A549 (cell line): Measurements from ENCODE around the gene OR51B2. TPM values are rescaled to one million over a fixed set of nuclear protein-coding genes. Genes with fewer than 3 reads are reported as not detected.
A peak's percentile ranks its signal among the peaks of the same experiment; 100 is the strongest.

Experiments used
- ATAC-seq, 2 experiments: fragments of 200-7000 bp in 1 of 2; fragments of >200 bp in 1 of 2; cut with Nextera tagmentation in 1 of 2; cut with Tn5 transposase in 1 of 2; 3 replicates each; pipeline versions ENCODE4 v1.8.0 to v1.9.1; 2018 to 2020; ENCODE audit warnings: mild to moderate bottlenecking in 1 of 2, moderate library complexity in 1 of 2
- CTCF ChIA-PET: fragments of 300-600 bp; sonication (Branson Sonifier 250); formaldehyde crosslinking; extraction: SDS; loops from one replicate; lab custom pipeline; 2021; ENCODE audit warnings: antibody characterized with exemption, inconsistent platforms; lab: Yijun Ruan, JAX
- POLR2A ChIA-PET: fragments of 350-600 bp; formaldehyde crosslinking; extraction: SDS; loops from one replicate; lab custom pipeline; 2021; ENCODE audit warnings: antibody characterized with exemption, inconsistent platforms; lab: Yijun Ruan, JAX
- DNase-seq, 2 experiments: peaks; one replicate each; pipeline versions ENCODE4 v3.0.0 to v3.0.0-alpha.2; 2011 to 2016; ENCODE audit warnings: low read depth in 1 of 2, low spot score in 1 of 2
- FAIRE-seq: peaks from 2 replicates; lab custom pipeline; 2011; peaks lifted over from hg19 to GRCh38; lab: Jason Lieb, UNC
- H3K27ac ChIP-seq, 2 experiments: fragments of >200 bp; sonication (Bioruptor Twin); formaldehyde crosslinking; 3 replicates each; pipeline ENCODE4 v1.5.1; 2016 to 2017
- H3K4me1 ChIP-seq: fragments of >200 bp; sonication (Bioruptor Twin); formaldehyde crosslinking; 3 replicates; pipeline ENCODE4 v1.6.1; 2016
- H3K4me2 ChIP-seq: fragments of >200 bp; sonication (Bioruptor Twin); formaldehyde crosslinking; 3 replicates; pipeline ENCODE4 v1.6.1; 2016
- H3K4me3 ChIP-seq: fragments of >200 bp; sonication (Bioruptor Twin); formaldehyde crosslinking; 3 replicates; pipeline ENCODE4 v1.5.1; 2016
- H3K9me3 ChIP-seq: fragments of >200 bp; sonication (Bioruptor Twin); formaldehyde crosslinking; 3 replicates; pipeline ENCODE4 v1.6.1; 2016
- BHLHE40 ChIP-seq: IDR thresholded peaks from 2 replicates; pipeline ENCODE4 v1.6.1; 2012; ENCODE audit warnings: low read depth, low read length, inconsistent platforms
- CBX8 ChIP-seq: fragments of 200-600 bp; sonication (generic); IDR thresholded peaks from 2 replicates; pipeline ENCODE4 v1.6.1; 2016
- EHF ChIP-seq: fragments of 250-450 bp; sonication (Bioruptor Pico); IDR thresholded peaks from 2 replicates; pipeline ENCODE4 v1.5.0; 2020; ENCODE audit warnings: mild to moderate bottlenecking
- ESRRA ChIP-seq: fragments of 150-350 bp; IDR thresholded peaks from 2 replicates; pipeline ENCODE4 v1.6.1; 2014; ENCODE audit warnings: mild to moderate bottlenecking, low read length, borderline replicate concordance
- FOSB ChIP-seq: fragments of 250-450 bp; sonication (Bioruptor Pico); IDR thresholded peaks from 2 replicates; pipeline ENCODE4 v1.5.0; 2020; ENCODE audit warnings: mild to moderate bottlenecking, moderate library complexity
- FOXS1 ChIP-seq: fragments of 250-450 bp; sonication (Bioruptor Pico); IDR thresholded peaks from 2 replicates; pipeline ENCODE4 v1.5.0; 2020; ENCODE audit warnings: mild to moderate bottlenecking, moderate library complexity
- GATA3 ChIP-seq: IDR thresholded peaks from 2 replicates; pipeline ENCODE4 v1.6.1; 2012; ENCODE audit warnings: borderline replicate concordance
- HOXB13 ChIP-seq: fragments of 250-450 bp; sonication (Bioruptor Pico); IDR thresholded peaks from 2 replicates; pipeline ENCODE4 v1.5.0; 2020; ENCODE audit warnings: low read depth, mild to moderate bottlenecking, moderate library complexity
- JUNB ChIP-seq: fragments of >200 bp; sonication (Bioruptor Twin); formaldehyde crosslinking; IDR thresholded peaks from 2 replicates; pipeline ENCODE4 v1.6.1; 2016
- MAFK ChIP-seq: fragments of 450-650 bp; IDR thresholded peaks from 2 replicates; pipeline ENCODE4 v1.6.1; 2014; ENCODE audit not compliant: partially characterized antibody
- NR3C1 ChIP-seq: fragments of >200 bp; sonication (Bioruptor Twin); formaldehyde crosslinking; IDR thresholded peaks from 3 replicates; pipeline ENCODE4 v1.6.1; 2017
- RAD21 ChIP-seq, 2 experiments: fragments of >200 bp in 1 of 2; sonication (Bioruptor Twin) in 1 of 2; formaldehyde crosslinking in 1 of 2; IDR thresholded peaks in 1 of 2; conservative IDR thresholded peaks in 1 of 2; 2 replicates in 1 of 2; 3 replicates in 1 of 2; pipeline ENCODE4 v1.6.1; 2012 to 2018; ENCODE audit warnings: inconsistent platforms in 1 of 2
- RARB ChIP-seq: fragments of 250-450 bp; sonication (Bioruptor Pico); IDR thresholded peaks from 2 replicates; pipeline ENCODE4 v1.8.0; 2021; ENCODE audit warnings: mild to moderate bottlenecking, moderate library complexity
- RCOR1 ChIP-seq: fragments of 150-350 bp; IDR thresholded peaks from 2 replicates; pipeline ENCODE4 v1.6.1; 2014; ENCODE audit warnings: antibody characterized with exemption, low read length, low read depth
- RFX5 ChIP-seq: fragments of 450-650 bp; IDR thresholded peaks from 2 replicates; pipeline ENCODE4 v1.7.1; 2014; ENCODE audit warnings: antibody characterized with exemption, mild to moderate bottlenecking, moderate library complexity
- SREBF2 ChIP-seq: fragments of 450-650 bp; IDR thresholded peaks from 2 replicates; pipeline ENCODE4 v1.6.1; 2014; ENCODE audit warnings: mild to moderate bottlenecking, moderate library complexity
- TFCP2L1 ChIP-seq: fragments of 250-450 bp; sonication (Bioruptor Pico); IDR thresholded peaks from 2 replicates; pipeline ENCODE4 v1.5.0; 2021; ENCODE audit warnings: mild to moderate bottlenecking
- TP53 ChIP-seq: fragments of 250-450 bp; sonication (Bioruptor Pico); IDR thresholded peaks from 2 replicates; pipeline ENCODE4 v1.5.0; 2021; ENCODE audit warnings: mild to moderate bottlenecking, moderate library complexity
- ZC3H11A ChIP-seq: fragments of 450-650 bp; IDR thresholded peaks from 2 replicates; pipeline ENCODE4 v1.6.1; 2014; ENCODE audit warnings: antibody characterized with exemption, mild to moderate bottlenecking
- ZFP36 ChIP-seq: fragments of 450-650 bp; IDR thresholded peaks from 2 replicates; pipeline ENCODE4 v1.6.1; 2014; ENCODE audit warnings: borderline replicate concordance; ENCODE audit not compliant: partially characterized antibody
- ZNF302 ChIP-seq: fragments of 250-450 bp; sonication (Bioruptor Pico); IDR thresholded peaks from 2 replicates; pipeline ENCODE4 v1.9.0; 2021; ENCODE audit warnings: inconsistent platforms, mild to moderate bottlenecking, moderate library complexity
- ZSCAN20 ChIP-seq: fragments of 250-450 bp; sonication (Bioruptor Pico); IDR thresholded peaks from 2 replicates; pipeline ENCODE4 v1.8.0; 2022; ENCODE audit warnings: mild to moderate bottlenecking, moderate library complexity
- WGBS: methylation state at CpG from one replicate; pipeline ENCODE4 v1.1.6; 2017; ENCODE audit errors: missing lambda C conversion rate; 5-methylcytosine and 5-hydroxymethylcytosine counted together
- polyA minus RNA-seq: library from RNA; depleted of rRNA, polyadenylated mRNA; stranded (reverse); fragments of >200 nt; gene quantifications from 2 replicates; pipeline ENCODE4 v1.2.3, GENCODE V29; 2011; rRNA and poly(A)+ RNA removed
- polyA plus RNA-seq, 4 experiments: library from polyadenylated mRNA; depleted of rRNA in 3 of 4; stranded (reverse); fragments of >200 nt; fragmentation: RNase III in 1 of 4; extraction: RNeasy Plus Mini Kit Qiagen cat#74134 plus additional on column Dnase treatment in 1 of 4; gene quantifications; 2 replicates in 3 of 4; 3 replicates in 1 of 4; pipeline ENCODE4 v1.2.3, GENCODE V29; 2011 to 2017
- TF ChIP-seq, protein P1 (sequence below): fragments of >200 bp; sonication (Bioruptor Twin); formaldehyde crosslinking; IDR thresholded peaks from 3 replicates; pipeline ENCODE4 v1.5.1; 2016
- TF ChIP-seq, protein P2 (sequence below): fragments of 250-450 bp; sonication (Bioruptor Pico); IDR thresholded peaks from 2 replicates; pipeline ENCODE4 v1.5.0; 2021; ENCODE audit warnings: mild to moderate bottlenecking, moderate library complexity, borderline replicate concordance
- TF ChIP-seq, protein P3 (sequence below): fragments of >200 bp; sonication (Bioruptor Twin); formaldehyde crosslinking; IDR thresholded peaks from 3 replicates; pipeline ENCODE4 v1.6.1; 2016
- TF ChIP-seq, protein P4 (sequence below): fragments of >200 bp; sonication (Bioruptor Twin); formaldehyde crosslinking; IDR thresholded peaks from 2 replicates; pipeline ENCODE4 v1.6.1; 2016
- TF ChIP-seq, protein P5 (sequence below): fragments of 200-600 bp; sonication (generic); IDR thresholded peaks from 2 replicates; pipeline ENCODE4 v1.6.1; 2016; ENCODE audit warnings: antibody characterized with exemption, mild to moderate bottlenecking, moderate library complexity

The OR51B2 gene, protein sequence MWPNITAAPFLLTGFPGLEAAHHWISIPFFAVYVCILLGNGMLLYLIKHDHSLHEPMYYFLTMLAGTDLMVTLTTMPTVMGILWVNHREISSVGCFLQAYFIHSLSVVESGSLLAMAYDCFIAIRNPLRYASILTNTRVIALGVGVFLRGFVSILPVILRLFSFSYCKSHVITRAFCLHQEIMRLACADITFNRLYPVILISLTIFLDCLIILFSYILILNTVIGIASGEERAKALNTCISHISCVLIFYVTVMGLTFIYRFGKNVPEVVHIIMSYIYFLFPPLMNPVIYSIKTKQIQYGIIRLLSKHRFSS
- polyA plus RNA-seq (2011; rRNA removed): not detected in 2 replicates
- not detected in 2 replicates for polyA plus RNA-seq (2012; cell fraction: cytosol; rRNA removed)
- not detected in 2 replicates for polyA plus RNA-seq (2012; cell fraction: nucleus; rRNA removed)
- not detected in 3 replicates for polyA plus RNA-seq (2017; fragmentation: RNase III; extraction: RNeasy Plus Mini Kit Qiagen cat#74134 plus additional on column Dnase treatment)
- polyA minus RNA-seq: not detected in 2 replicates

DNA sequence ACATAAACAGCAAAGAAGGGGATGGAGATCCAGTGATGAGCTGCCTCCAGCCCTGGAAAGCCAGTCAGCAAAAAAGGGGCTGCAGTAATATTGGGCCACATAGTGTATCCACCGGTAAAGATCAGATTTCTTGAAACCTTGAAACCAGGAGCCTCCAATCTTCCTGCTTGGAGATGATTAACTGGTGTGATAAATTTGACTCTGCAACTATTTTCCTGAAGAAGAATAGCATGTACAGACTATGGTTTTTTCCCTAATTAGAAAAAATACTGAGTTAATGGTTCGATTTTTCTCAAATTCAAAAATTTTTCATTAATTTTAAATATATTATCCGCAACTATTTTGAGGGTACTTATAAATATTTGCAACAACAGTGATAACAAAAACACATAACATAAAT, at the start of gene OR51B2:
TSS of gene OR51B2 (minus strand) at position 101 of the 400 bp plus-strand sequence. CDS start at position 101, 0 bp downstream.
- H3K4me3 ChIP-seq: no peak within 1 kb of the TSS
- no peak within 1 kb of the TSS for H3K4me2 ChIP-seq
- H3K9me3 ChIP-seq: no peaks in the 10 kb centered on the region
- CTCF ChIA-PET: no interaction called here
- no peak for ATAC-seq
- TF ChIP-seq ZSCAN20 (CRISPR knock-in tag) (no peak), GATA3 (no peak), TP53 (no peak), BHLHE40 (no peak), ZFP36 (no peak), FOSB (CRISPR knock-in tag) (no peak), SREBF2 (no peak), ZNF302 (no peak), NR3C1 (no peak), HOXB13 (no peak)
- TF ChIP-seq, protein P1, sequence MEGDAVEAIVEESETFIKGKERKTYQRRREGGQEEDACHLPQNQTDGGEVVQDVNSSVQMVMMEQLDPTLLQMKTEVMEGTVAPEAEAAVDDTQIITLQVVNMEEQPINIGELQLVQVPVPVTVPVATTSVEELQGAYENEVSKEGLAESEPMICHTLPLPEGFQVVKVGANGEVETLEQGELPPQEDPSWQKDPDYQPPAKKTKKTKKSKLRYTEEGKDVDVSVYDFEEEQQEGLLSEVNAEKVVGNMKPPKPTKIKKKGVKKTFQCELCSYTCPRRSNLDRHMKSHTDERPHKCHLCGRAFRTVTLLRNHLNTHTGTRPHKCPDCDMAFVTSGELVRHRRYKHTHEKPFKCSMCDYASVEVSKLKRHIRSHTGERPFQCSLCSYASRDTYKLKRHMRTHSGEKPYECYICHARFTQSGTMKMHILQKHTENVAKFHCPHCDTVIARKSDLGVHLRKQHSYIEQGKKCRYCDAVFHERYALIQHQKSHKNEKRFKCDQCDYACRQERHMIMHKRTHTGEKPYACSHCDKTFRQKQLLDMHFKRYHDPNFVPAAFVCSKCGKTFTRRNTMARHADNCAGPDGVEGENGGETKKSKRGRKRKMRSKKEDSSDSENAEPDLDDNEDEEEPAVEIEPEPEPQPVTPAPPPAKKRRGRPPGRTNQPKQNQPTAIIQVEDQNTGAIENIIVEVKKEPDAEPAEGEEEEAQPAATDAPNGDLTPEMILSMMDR: no peak
- TF ChIP-seq, protein P2, sequence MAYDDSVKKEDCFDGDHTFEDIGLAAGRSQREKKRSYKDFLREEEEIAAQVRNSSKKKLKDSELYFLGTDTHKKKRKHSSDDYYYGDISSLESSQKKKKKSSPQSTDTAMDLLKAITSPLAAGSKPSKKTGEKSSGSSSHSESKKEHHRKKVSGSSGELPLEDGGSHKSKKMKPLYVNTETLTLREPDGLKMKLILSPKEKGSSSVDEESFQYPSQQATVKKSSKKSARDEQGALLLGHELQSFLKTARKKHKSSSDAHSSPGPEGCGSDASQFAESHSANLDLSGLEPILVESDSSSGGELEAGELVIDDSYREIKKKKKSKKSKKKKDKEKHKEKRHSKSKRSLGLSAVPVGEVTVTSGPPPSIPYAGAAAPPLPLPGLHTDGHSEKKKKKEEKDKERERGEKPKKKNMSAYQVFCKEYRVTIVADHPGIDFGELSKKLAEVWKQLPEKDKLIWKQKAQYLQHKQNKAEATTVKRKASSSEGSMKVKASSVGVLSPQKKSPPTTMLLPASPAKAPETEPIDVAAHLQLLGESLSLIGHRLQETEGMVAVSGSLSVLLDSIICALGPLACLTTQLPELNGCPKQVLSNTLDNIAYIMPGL (CRISPR knock-in tag): no peak
- TF ChIP-seq, protein P3, sequence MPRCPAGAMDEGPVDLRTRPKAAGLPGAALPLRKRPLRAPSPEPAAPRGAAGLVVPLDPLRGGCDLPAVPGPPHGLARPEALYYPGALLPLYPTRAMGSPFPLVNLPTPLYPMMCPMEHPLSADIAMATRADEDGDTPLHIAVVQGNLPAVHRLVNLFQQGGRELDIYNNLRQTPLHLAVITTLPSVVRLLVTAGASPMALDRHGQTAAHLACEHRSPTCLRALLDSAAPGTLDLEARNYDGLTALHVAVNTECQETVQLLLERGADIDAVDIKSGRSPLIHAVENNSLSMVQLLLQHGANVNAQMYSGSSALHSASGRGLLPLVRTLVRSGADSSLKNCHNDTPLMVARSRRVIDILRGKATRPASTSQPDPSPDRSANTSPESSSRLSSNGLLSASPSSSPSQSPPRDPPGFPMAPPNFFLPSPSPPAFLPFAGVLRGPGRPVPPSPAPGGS: no peak
- H3K4me1 ChIP-seq: no peaks in the 10 kb centered on the region
- DNase-seq: no peak
- POLR2A ChIA-PET: no interaction called here
- no peak for FAIRE-seq
- no peak within 1 kb of the TSS for H3K27ac ChIP-seq
- WGBS: 19% methylated on average over 3 of the region's 3 CpGs

DNA sequence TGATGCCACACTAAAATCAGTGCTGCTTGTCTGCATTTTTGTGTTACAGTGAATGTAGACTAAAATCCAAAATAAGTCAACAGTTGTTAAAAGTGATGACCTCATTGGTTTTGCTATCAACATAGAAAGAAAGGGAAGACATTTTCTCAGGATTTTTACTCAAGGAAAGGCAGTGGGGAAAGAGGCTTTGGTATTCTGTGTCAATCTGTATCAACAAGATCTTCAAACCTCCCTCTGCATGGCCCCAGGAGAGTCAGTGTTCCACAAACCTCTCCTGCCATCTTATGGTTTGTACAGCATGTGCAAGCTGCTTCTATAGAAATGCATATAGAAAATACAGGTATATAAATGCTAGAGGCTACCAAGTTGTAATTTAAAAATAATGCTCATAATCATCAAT, 45.7 kb upstream of the OR51B2 start:
- 0 out of 6 replicates have a peak, but pooled peaks of 1 of the 2 experiments have one; percentile 46 for ATAC-seq
- no peaks in the 10 kb centered on the region for H3K4me1 ChIP-seq
- TF ChIP-seq, protein P4, sequence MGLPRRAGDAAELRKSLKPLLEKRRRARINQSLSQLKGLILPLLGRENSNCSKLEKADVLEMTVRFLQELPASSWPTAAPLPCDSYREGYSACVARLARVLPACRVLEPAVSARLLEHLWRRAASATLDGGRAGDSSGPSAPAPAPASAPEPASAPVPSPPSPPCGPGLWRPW: no peak
- TF ChIP-seq HOXB13 (no peak), RAD21 (conservative IDR thresholded peaks at IDR 0.05 in 1 of 2, IDR thresholded peaks at IDR 0.05 in 1 of 2) (peak; percentile 14 to 38; a peak in 2 of 5 replicates), TP53 (no peak), JUNB (no peak), GATA3 (no peak), RCOR1 (no peak), RARB (CRISPR knock-in tag) (no peak), FOXS1 (CRISPR knock-in tag) (no peak), RFX5 (no peak), ZC3H11A (no peak), ESRRA (no peak), TFCP2L1 (CRISPR knock-in tag) (no peak), CBX8 (no peak), MAFK (peak; percentile 35), EHF (no peak), ZFP36 (no peak)
- TF ChIP-seq, protein P5, sequence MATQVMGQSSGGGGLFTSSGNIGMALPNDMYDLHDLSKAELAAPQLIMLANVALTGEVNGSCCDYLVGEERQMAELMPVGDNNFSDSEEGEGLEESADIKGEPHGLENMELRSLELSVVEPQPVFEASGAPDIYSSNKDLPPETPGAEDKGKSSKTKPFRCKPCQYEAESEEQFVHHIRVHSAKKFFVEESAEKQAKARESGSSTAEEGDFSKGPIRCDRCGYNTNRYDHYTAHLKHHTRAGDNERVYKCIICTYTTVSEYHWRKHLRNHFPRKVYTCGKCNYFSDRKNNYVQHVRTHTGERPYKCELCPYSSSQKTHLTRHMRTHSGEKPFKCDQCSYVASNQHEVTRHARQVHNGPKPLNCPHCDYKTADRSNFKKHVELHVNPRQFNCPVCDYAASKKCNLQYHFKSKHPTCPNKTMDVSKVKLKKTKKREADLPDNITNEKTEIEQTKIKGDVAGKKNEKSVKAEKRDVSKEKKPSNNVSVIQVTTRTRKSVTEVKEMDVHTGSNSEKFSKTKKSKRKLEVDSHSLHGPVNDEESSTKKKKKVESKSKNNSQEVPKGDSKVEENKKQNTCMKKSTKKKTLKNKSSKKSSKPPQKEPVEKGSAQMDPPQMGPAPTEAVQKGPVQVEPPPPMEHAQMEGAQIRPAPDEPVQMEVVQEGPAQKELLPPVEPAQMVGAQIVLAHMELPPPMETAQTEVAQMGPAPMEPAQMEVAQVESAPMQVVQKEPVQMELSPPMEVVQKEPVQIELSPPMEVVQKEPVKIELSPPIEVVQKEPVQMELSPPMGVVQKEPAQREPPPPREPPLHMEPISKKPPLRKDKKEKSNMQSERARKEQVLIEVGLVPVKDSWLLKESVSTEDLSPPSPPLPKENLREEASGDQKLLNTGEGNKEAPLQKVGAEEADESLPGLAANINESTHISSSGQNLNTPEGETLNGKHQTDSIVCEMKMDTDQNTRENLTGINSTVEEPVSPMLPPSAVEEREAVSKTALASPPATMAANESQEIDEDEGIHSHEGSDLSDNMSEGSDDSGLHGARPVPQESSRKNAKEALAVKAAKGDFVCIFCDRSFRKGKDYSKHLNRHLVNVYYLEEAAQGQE: no peak

More for the DNA sequence above, 45.7 kb upstream of the OR51B2 start:
- Histone ChIP-seq H3K27ac (no peak overlapping the region), H3K4me2 (no peak overlapping the region), H3K9me3 (no peaks in the 10 kb centered on the region), H3K4me3 (no peak overlapping the region)
- CTCF ChIA-PET: no interaction called here
- DNase-seq (peak; percentile 1 to 11), FAIRE-seq (no peak)
- POLR2A ChIA-PET: no interaction called here
